ENCODE data around the gene TNRC6C. TPM values are rescaled to one million over a fixed set of nuclear protein-coding genes. Genes with fewer than 3 reads are reported as not detected.

TNRC6C gene
- total and polyA plus RNA-seq, 9 of the 15 experiments (the other 6 are each of a cell fraction or from before 2014, with no cell fraction given), result 0.20 to 4.9 (median 2.3) TPM

- TF ChIP-seq ID3 (CRISPR knock-in tag; IDR thresholded peaks at IDR 0.05), result 0 out of 2 replicates have a peak, but pooled peaks have one; percentile 52
- no peak for TF ChIP-seq ID3 (tag; IDR thresholded peaks at IDR 0.05)
- no peak for TF ChIP-seq TCF15 (CRISPR knock-in tag; IDR thresholded peaks at IDR 0.05)
- TF ChIP-seq ZNF239 (CRISPR knock-in tag; IDR thresholded peaks at IDR 0.05), result no peak
- peak; percentile 69; the same call in 1 of the 2 replicates for TF ChIP-seq JUND (IDR thresholded peaks at IDR 0.05; ENCODE audit: borderline replicate concordance, low read depth, low read length)
- peak; percentile 78; the same call in 2 of the 3 replicates for TF ChIP-seq JUND (tag; IDR thresholded peaks at IDR 0.05; ENCODE audit: borderline replicate concordance, low read depth, low read length)
- TF ChIP-seq CREB3 (tag; conservative IDR thresholded peaks at IDR 0.05; ENCODE audit: low read depth), result no peak
- no peak for TF ChIP-seq SPI1 (IDR thresholded peaks at IDR 0.05; ENCODE audit: borderline replicate concordance, low read depth, low read length)
- no peak for TF ChIP-seq BMI1 (IDR thresholded peaks at IDR 0.05; ENCODE audit: low read length)
- no peak for TF ChIP-seq NKRF (IDR thresholded peaks at IDR 0.05; ENCODE audit: borderline replicate concordance)
- no peak for TF ChIP-seq ZBTB34 (CRISPR knock-in tag; IDR thresholded peaks at IDR 0.05)
- TF ChIP-seq GTF2B (IDR thresholded peaks at IDR 0.05; ENCODE audit: extremely low read depth, insufficient read length), result no peak
- TF ChIP-seq NR2C1 (IDR thresholded peaks at IDR 0.05), result no peak
- TF ChIP-seq NR2C1 (tag; IDR thresholded peaks at IDR 0.05), result peak; percentile 44; the same call in 1 of the 2 replicates
- TF ChIP-seq LARP7 (IDR thresholded peaks at IDR 0.05), result no peak
- TF ChIP-seq NFE2L1 (tag; IDR thresholded peaks at IDR 0.05; ENCODE audit: borderline replicate concordance, low read depth), result no peak
- no peak for TF ChIP-seq ZNF280B (CRISPR knock-in tag; IDR thresholded peaks at IDR 0.05)
- no peak; the same call in 1 of the 2 replicates for TF ChIP-seq ESRRA (IDR thresholded peaks at IDR 0.05; ENCODE audit: borderline replicate concordance, low read depth)
- no peak for TF ChIP-seq ZNF507 (tag; conservative IDR thresholded peaks at IDR 0.05)
- TF ChIP-seq EP400 (IDR thresholded peaks at IDR 0.05), result peak; percentile 74
- TF ChIP-seq TEAD4 (IDR thresholded peaks at IDR 0.05; ENCODE audit: low read length), result peak; percentile 95
- TF ChIP-seq TEAD4 (CRISPR knock-in tag; IDR thresholded peaks at IDR 0.05; ENCODE audit: borderline replicate concordance), result no peak
- peak; percentile 87 for TF ChIP-seq NFIC (IDR thresholded peaks at IDR 0.05)
Measured at GRCh38 chr17:78029697-78030096, 71.2 kb downstream of the TNRC6C start (continued).
